DMS53 treated with DMSO at 0.1 percent for 48 hours (cell line): ENCODE measurements around the gene MUC20.
"Not testable (repeated sequence)": the region's sequence is repeated elsewhere in the genome, so short reads cannot be mapped to it uniquely, and the experiment has no call there.

Source experiments
- DNase-seq: peaks from one replicate; lab custom pipeline; 2025; ENCODE audit not compliant: unreplicated experiment; lab: John Stamatoyannopoulos, UW

The MUC20 gene, protein sequence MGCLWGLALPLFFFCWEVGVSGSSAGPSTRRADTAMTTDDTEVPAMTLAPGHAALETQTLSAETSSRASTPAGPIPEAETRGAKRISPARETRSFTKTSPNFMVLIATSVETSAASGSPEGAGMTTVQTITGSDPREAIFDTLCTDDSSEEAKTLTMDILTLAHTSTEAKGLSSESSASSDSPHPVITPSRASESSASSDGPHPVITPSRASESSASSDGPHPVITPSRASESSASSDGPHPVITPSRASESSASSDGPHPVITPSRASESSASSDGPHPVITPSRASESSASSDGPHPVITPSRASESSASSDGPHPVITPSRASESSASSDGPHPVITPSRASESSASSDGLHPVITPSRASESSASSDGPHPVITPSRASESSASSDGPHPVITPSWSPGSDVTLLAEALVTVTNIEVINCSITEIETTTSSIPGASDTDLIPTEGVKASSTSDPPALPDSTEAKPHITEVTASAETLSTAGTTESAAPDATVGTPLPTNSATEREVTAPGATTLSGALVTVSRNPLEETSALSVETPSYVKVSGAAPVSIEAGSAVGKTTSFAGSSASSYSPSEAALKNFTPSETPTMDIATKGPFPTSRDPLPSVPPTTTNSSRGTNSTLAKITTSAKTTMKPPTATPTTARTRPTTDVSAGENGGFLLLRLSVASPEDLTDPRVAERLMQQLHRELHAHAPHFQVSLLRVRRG

DNA sequence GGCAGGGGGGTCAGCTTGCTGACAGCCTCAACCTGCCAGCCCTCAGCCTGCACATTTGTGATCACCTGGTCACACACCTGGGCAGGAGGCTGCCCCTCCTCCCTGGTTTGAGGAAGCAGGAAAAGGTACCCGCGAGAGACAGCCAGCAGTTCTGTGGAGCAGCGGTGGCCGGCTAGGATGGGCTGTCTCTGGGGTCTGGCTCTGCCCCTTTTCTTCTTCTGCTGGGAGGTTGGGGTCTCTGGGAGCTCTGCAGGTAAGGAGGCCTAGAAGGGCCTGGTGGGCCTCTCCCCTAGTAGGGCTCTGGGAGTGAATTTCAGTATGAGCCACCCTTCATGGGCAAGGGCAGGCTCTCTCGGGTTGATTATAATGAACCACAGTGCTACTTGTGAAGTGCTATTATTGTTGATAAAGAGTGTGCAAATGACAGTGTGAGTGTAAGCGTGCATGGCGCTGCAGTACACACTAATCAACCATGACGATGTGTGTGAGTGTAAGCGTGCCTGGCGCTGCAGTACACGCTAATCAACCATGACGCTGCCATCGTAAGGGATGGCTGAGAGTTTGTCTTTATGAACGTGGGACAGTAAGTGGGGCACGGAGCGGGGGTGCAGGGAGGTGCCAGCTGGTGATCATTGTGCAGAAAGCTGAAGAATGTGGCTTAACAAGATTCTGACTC, at the start of gene MUC20:
Gene MUC20 (plus strand): TSS at position 148 of the 676 bp plus-strand sequence. CDS start 30 bp downstream, at position 178.
- not testable (repeated sequence) for DNase-seq

DNA sequence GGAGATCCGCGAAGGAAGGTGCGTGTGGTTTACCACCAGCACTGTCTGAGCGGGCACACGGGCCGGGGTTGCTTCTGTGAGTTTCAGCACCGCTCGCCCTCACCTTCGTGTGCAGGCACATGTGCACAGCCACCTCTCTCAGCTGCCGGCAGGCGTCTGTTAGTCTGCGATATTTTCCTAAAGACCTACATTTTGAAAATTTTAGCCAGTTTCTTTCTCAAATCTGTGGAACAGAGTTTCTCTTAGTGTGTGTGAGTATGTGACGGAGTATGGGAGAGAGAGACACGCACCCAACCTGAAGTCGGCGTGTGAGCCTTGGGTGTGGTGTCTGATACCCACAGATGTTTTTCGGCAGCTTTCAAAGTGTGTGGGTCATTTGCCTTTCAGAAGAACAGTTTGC, 49.5 kb upstream of the MUC20 start:
- not testable (repeated sequence) for DNase-seq

DNA sequence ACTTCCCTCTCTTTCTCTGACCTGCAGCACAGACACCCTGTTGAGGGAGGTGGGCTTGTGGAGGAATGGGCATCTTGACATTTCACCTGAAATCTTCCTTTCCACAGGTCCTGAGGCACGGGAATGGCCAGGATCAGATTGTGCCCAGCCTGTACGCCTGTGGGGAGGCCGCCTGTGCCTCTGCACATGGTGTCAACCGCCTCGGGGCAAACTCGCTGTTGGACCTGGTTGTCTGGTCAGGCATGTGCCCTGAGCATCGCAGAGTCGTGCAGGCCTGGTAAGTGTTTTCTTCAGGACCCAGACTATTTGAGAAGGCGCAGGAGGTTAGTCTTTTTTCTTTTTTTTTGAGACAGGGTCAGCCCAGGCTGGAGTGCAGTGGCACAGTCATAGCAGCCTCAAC, 47.1 kb upstream of the MUC20 start:
- DNase-seq: not testable (repeated sequence)

DNA sequence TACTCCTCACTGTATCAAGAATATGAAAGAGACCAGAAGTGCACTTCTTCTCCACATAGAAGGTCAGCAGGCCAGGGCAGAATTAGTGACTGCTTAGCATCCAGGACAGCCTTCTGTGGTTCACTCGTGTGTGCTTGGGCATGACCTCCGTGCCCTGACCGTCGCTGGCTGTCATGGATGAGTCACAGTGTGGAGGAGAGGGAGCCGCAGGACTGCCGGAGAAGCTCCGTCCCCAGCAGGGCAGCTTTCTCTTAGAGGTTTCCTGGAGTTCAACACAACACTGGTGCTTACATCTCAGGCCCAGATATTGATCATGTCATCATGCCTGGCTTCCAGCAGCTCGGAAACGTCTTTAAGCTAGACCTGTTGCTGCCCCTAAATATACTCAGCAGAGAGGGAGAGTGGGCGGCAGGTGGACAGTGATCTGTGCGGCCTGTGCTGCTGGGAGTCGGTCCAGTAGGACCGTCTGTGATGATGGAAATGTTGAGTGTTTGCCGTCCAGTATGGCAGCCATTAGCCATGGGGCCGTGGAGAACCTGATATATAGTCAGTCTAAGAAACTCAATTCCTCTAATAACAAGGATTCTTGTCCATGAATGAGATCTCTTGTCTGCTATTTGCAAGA, 42.3 kb upstream of the MUC20 start:
- DNase-seq: not testable (repeated sequence)

DNA sequence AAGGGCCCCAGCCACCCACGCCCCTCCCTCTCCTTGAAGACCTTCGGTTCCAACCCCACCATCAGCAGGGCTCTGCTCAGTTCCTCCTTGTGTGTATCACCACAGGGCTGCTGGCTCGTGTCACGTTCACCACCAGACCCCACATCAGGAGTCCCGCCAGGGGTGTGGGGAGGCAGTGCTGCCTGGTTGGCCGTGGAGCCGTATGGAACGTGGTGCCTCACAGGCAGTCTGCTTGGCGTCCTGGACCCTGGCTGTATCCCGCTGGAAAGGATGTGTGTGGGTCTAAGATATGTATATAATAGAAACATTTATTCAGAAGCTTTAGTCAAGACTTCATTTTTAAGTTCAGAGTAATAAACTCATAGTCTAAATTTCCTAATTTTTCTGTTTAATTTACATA, 40.1 kb upstream of the MUC20 start:
- not testable (repeated sequence) for DNase-seq

- not testable (repeated sequence) for DNase-seq
Measured at GRCh38 chr3:195681458-195682103, 39.2 kb upstream of the MUC20 start.

GRCh38 chr3:195682104-195682742, 38.6 kb upstream of the MUC20 start:
- not testable (repeated sequence) for DNase-seq

DNA sequence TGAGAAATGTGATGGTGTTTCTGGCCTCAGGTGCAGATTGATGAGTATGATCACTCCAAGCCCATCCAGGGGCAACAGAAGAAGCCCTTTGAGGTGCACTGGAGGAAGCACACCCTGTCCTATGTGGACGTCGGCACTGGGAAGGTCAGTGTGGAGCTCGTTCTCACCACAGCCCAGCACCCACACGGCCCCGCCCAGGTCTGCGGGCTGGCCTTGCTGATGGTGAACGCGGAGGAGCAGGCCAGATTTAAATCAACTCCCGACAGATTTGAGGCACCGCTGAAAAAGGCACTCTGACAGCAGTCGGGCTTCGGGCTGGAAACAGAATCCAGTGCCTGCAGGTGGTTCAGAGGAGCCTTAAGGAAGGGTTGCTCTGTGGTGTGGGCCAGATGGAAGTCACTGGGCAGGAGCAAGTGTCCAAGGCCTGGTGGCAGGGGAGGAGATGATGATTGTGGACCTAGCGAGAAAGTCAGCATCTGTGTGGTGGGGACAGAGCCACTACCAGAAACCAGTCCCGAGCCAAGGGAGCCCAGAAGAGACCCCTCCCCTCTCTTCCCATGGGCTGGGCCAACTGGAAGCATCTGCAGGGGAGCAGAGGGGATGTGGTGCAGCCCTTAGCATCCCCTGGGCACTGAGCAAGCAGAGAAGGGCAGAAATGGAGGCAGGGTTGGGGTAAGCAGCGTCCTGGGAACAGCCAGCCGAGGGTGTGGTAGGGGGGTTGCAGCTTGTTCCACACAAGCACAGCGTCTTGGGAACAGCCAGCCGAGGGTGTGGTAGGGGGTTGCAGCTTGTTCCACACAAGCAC, 36.9 kb upstream of the MUC20 start:
- not testable (repeated sequence) for DNase-seq

DNA sequence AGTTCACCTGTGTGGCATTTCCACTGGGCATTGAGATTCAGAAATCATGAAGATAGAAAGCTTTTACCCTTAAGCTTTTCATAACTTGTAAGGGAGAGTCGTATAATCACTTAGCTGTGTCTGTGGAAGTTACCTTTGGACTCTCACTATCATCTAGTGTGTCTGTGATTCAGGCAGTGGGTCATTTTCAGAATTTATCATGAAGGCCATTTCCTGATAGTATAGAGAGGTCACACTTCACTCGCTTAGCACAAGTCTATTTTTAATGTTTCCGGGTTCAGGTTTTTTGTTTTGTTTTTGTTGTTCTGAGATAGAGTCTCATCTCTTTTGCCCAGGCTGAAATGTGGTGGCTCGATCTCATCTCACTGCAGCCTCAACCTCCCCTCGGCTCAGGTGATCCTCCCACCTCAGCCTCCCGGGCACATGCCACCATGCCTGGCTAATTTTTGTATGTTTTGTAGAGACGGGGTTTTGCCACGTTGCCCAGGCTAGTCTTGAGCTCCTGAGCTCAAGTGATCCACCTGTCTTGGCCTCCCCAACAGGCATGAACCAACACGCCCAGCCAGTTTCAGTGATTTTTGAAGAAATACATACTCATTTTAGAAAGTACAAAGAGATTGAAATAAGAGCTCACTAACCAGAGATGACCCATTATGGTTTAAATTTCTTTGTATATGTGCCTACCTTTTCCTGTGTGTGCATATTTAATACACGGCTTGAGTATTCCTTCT, 36.1 kb upstream of the MUC20 start:
- not testable (repeated sequence) for DNase-seq

GRCh38 chr3:195686537-195687208, 34.1 kb upstream of the MUC20 start:
- not testable (repeated sequence) for DNase-seq

- DNase-seq: not testable (repeated sequence)
Measured at GRCh38 chr3:195687209-195687760, 33.5 kb upstream of the MUC20 start.

DNA sequence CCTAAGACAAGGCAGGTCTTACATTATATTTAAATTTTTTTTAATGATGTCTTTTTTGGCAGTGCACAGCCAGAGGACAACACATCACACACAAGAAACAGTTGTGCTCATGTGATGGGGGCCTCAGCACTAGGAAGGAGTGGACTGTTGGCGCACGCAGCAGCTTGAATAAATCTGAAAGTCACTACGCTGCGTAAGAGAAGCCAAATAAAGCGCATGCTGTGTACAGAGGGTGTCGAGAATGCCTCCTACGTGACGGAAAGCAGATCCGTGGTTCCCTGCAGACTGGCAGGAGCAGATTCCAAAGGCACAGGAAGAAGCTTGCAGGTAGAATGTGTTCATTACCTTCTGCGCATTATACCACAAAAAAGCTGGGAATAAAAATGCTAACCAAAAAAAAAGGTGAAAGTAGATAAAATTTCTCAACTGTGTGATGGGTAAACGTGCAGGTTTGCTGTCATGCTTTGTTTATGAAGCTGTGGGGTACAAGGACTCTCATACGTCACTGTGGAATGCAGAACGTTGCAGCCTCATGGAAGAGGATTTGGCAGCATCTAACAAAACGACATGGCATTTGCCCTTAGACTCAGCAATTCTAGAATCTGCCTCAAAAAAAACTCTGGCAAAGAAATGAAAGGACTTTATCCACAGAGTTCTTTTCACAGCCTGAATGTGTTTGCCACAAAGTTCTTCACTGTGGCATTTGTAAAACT, 32.2 kb upstream of the MUC20 start:
- not testable (repeated sequence) for DNase-seq

DNA sequence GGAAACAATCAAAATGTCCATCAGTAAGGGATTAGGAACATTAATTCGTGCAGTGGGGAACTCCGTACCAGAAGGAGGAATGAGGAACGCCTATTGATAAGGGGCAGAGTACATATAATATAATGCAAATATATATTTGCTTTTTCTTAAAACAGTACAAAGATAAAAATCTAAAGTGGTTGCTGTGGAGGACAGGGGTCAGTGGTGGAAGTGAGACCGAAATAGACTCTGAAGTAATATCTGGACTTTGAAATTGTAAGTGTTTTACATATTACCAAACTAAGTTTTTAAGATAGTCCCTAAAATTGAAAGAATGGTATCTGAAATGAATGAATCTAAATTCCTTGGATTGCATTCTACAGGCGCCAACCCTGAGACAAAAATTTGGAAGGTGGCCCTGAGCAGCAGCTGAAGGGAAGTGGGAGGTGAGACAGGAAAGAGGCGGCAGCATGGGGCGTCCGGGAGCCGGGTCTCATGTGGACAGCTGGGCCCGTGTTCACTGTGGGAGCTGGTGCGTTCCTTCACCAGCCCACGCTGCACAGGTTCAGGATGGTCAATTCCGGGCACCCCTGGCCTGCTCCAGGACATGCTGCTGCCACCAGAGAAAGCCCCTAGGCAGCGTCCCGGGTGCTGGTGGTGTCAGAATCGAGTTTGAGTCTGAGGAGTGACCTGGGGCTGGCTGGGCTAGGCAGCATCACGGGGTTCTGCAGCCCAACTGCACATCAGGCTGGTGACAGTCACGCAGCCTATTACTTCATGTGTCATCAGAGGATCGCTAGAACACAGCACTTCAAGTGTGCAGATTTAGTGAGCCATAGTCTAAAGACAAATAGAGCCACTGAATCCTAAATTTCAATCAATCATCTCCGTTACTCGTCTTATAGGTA, 31.4 kb upstream of the MUC20 start:
- DNase-seq: not testable (repeated sequence)

DNA sequence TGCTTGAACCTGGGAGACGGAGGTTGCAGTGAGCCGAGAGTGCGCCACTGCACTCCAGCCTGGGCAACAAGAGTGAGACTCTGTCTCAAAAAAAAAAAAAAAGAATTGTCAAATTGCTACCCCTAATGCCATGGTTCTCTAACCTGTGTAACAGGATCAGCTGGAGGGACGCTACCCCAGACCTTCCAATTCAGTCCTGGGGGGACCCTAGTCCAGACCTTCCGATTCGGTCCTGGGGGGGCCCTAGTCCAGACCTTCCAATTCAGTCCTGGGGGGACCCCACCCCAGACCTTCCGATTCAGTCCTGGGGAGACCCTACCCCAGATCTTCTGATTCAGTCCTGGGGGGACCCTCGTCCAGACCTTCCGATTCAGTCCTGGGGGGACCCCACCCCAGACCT, 29.8 kb upstream of the MUC20 start:
- DNase-seq: no peak

DNA sequence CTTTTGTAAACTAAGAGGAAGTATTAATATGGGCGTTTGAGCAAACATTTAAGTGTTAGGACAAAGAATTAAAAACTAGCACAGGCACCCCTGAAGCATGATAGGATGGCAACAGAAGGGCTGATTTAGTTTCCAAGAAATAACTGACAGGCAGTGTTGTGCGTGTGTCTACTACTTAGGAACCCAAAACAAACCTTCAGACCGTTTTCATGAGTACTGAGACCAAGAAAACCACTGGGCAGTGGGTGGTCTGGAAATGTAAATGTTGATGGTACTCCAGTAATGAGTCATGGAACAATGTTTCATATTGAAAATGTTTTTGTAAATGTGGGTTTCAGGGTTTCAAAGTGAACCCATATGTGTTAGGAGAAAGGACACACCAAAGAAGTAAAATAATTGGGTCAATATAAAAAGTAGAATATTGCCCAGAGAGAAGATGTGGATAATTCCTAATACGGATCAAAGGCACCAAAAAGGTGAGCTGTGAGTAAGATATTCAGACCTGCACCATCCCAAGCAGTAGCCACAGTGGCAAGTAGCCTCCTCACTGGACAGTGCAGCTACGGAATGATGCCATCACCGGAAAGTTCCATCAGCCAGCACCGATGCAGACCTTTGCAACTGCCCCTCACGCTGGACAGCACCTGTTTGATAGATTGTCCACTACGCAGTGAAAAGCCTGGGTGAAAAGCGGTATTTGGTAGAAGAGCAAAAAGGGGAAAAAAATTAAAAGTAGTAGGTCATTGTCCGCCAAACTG, 29.0 kb upstream of the MUC20 start:
- not testable (repeated sequence) for DNase-seq

DNA sequence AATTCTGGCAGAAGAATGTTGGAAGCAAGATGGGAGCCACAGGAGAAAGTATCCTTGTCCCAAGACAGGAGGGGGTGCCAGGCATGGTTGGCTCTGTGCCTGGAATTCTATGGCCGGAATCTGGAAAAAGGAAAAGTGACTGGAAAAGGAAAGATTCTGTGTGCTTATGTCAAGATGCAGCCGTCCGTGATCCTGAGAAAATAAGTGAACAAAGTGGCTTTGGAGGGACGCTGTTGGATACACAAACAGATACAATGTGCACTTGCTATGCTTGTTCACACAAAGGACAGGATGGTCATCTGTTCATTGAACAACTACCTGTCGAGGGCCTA, 28.5 kb upstream of the MUC20 start:
- no peak for DNase-seq
